ENCODE results near the gene ATP5MK. TPM values are rescaled to one million over a fixed set of nuclear protein-coding genes. Genes with fewer than 3 reads are reported as not detected.

The ATP5MK gene
- total RNA-seq, 1 experiment from 2014 or later, result 335 TPM

DNA sequence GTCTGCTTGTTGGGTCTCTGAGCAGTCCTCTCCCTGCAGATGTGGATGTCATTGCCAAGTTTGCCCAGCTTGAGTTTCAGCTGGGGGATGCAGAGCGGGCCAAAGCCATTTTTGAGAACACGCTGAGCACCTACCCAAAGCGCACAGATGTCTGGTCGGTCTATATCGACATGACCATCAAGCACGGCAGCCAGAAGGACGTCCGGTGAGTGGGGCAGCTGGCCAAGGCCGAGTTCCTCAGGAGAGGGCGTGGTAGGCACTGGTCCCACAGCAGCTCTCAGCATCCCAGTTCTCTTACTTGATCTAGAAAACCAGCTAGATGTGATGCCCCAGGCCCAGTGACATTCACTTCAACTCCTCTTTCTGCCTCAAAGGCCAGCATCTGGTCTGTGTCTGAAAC lies 48.2 kb upstream of the ATP5MK start:
- no peak overlapping the region for H2BK12ac ChIP-seq (ENCODE audit: insufficient read length, low read depth, low read length)
- no peaks in the 10 kb centered on the region for H3K79me2 ChIP-seq (ENCODE audit: insufficient read depth, low read length)
- H3K4me1 ChIP-seq (ENCODE audit: insufficient read depth, low read length), result no peaks in the 10 kb centered on the region
- no peak overlapping the region for H2BK120ac ChIP-seq (ENCODE audit: low read depth, low read length, poor library complexity, severe bottlenecking)
- H3K27me3 ChIP-seq (ENCODE audit: insufficient read depth, low read length), result no peaks in the 10 kb centered on the region
- no peak overlapping the region for H2BK15ac ChIP-seq (ENCODE audit: low read depth, low read length)
- no peaks in the 10 kb centered on the region for H4K20me1 ChIP-seq (ENCODE audit: control insufficient read depth, insufficient read depth, insufficient read length)
- no peak overlapping the region for H3K4me2 ChIP-seq (ENCODE audit: insufficient read depth, insufficient read length, low read length)
- Mint-ChIP-seq H3K4me1 (peaks cover 0 to 3% of the 10 kb centered on the region in 2 experiments; a peak in 1 of 4 replicates), H3K9me3 (no peaks in the 10 kb centered on the region), H3K27ac (no peak overlapping the region), H3K36me3 (ENCODE audit: insufficient read depth in 1 of 3, low read depth in 3 of 3) (peaks cover 48 to 91% (median 81%) of the 10 kb centered on the region in 3 experiments), H3K4me3 (no peak overlapping the region), H3K27me3 (ENCODE audit: low read depth) (no peaks in the 10 kb centered on the region)
- H3K79me1 ChIP-seq (ENCODE audit: insufficient read depth, low read depth, low read length, poor library complexity, severe bottlenecking), result no peaks in the 10 kb centered on the region
- no peak overlapping the region for H3K23ac ChIP-seq (ENCODE audit: insufficient read length, low read depth, low read length)
- H3K14ac ChIP-seq (ENCODE audit: insufficient read depth, low read length), result no peak overlapping the region
- H2BK5ac ChIP-seq (ENCODE audit: insufficient read length, low read length), result no peak overlapping the region
- no peak overlapping the region for H4K5ac ChIP-seq (ENCODE audit: insufficient read length, low read depth, low read length)
- no peak overlapping the region for H4K91ac ChIP-seq (ENCODE audit: insufficient read length, low read depth, low read length)
- no peak overlapping the region for H3T11ph ChIP-seq (ENCODE audit: low read length)
- no peak overlapping the region for H2AFZ ChIP-seq (ENCODE audit: low read length)
- no peaks in the 10 kb centered on the region for H3K9me3 ChIP-seq (ENCODE audit: control insufficient read depth, low read depth, low read length)
- H3K27ac ChIP-seq (ENCODE audit: insufficient read length, low read depth, low read length), result no peak overlapping the region
- no peaks in the 10 kb centered on the region for H3K23me2 ChIP-seq (ENCODE audit: insufficient read length, low read depth, low read length, poor library complexity, severe bottlenecking)
- no peak overlapping the region for H3K4ac ChIP-seq (ENCODE audit: low read depth, low read length)
- H3K18ac ChIP-seq (ENCODE audit: insufficient read length, low read depth, low read length), result no peak overlapping the region
- no peak overlapping the region for H4K8ac ChIP-seq (replicated peaks; ENCODE audit: insufficient read length, low read depth, low read length)
- no peak overlapping the region for H2AK5ac ChIP-seq (ENCODE audit: insufficient read length, low read length)
- H2BK20ac ChIP-seq (ENCODE audit: low read depth, low read length, poor library complexity, severe bottlenecking), result no peak overlapping the region
- no peak overlapping the region for H3K56ac ChIP-seq (ENCODE audit: insufficient read length, low read depth, low read length)
- H3K9ac ChIP-seq (ENCODE audit: extremely low read depth, insufficient read length, low read length), result no peak overlapping the region
- TF ChIP-seq CTCF (conservative IDR thresholded peaks at IDR 0.05), result no peak
- DNase-seq, result no peak
- WGBS (ENCODE audit: extremely low coverage, insufficient read length, low lambda C conversion rate), result no CpG with 5 or more reads among the region's 10 CpGs
